NCI-H146 treated with DMSO at 0.1 percent for 48 hours (cell line): ENCODE results near the gene CNTN5.

Source experiments
- DNase-seq: peaks from one replicate; lab custom pipeline; 2025; ENCODE audit not compliant: unreplicated experiment; lab: John Stamatoyannopoulos, UW

The CNTN5 gene

DNA sequence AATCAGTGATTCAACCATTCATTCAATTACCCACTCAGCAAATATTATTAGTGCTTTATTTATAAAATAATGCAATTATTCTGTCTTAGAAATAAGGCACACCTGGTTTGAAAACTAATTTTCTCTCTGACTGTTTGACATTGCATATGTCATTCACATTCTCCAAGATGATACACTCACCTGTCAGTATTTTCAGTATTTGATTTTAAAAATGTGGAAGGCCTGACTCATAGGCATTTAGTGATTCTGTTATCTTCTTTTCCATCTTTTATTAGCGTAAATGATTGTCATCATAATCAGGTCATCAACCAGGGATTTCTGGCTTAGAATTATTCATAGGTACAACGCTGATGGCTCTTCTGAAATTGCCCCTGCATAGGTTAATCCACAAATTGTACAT, 480.9 kb downstream of the CNTN5 start:
- DNase-seq, result no peak

- DNase-seq, result no peak
Observed at GRCh38 chr11:99505316-99505715, 484.6 kb downstream of the CNTN5 start.

- no peak for DNase-seq
Observed at GRCh38 chr11:99505831-99506230, 485.1 kb downstream of the CNTN5 start.

- no peak for DNase-seq
Observed at GRCh38 chr11:99509863-99510262, 489.1 kb downstream of the CNTN5 start.

DNA sequence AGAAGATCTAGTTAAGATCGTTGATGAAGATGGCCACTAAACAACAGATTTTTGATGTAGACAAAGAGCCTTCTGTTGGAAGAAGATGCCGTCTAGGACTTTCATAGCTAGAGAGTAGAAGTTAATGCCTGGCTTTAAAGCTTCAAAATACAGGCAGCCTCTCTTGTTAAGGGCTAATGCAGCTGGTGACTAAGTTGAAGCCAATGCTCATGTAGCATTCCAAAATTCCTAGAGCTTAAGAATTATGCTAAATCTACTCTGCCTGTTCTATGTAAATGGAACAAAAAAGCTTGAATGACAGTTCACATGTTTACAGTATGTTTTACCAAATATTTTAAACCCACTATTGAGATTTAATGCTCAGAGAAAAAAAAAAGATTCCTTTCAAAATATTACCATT, 492.6 kb downstream of the CNTN5 start:
- no peak for DNase-seq

DNA sequence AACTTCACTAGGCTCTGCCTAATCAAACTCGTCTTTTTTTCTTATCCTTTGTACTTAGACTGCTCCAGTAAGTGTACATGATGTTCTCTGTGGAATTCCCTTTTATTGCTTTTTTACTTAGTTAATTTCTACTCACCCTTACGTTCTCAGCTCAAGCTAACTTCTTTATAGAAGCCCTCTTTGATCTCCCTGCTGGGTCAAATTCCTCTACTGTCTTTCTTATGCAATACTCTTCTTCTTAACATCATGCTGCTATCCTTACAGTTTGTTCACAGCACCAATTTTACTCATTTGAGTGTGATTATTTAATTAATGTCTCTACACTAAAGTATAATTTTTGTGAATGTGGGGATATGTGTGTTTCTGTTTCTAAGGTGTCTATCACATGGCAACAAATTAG, 498.3 kb downstream of the CNTN5 start:
- DNase-seq, result no peak

GRCh38 chr11:99522467-99523173, 501.9 kb downstream of the CNTN5 start:
- DNase-seq, result no peak

- no peak for DNase-seq
Observed at GRCh38 chr11:99531468-99531867, 510.7 kb downstream of the CNTN5 start.

DNA sequence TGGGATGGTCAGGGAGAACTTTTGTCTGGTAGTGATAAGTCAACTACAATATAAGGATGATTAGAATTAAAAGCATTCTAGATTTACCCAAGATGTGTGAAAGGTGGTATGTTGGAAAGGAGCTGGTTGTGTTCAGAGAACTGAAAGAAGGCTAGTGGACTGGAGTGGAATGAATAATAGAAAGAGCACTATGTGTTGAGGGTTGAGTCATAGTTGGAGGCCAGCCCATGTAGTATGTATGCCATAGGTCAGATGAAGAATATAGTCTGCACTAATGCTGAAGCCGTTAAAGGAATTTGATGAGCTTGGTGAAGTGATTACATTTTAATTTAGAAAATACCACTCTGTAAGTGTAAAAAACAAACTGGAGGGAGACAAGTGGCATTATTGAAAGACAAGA, 514.1 kb downstream of the CNTN5 start:
- no peak for DNase-seq

GRCh38 chr11:99535406-99535805, 514.7 kb downstream of the CNTN5 start:
- no peak for DNase-seq

GRCh38 chr11:99535819-99536218, 515.1 kb downstream of the CNTN5 start:
- DNase-seq, result no peak

DNA sequence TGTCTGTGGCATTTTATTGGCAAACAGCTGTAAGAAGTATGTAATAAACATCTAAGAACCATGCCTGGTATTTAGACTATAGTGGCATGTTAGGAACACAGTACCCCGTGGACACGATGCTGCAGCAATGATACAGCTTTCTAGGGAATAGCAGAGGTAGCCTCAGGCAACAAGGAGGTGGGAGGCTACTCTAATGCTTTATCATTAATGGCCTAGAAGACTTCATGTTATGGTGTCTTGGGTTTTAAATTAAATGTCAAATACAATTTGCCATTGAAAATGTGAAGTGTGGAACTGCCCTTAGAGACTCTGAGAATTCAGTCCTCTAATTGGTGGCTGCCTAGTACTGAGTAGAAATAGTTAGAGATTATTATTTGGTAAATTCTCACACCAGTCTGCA, 516.9 kb downstream of the CNTN5 start:
- DNase-seq, result no peak

- DNase-seq, result no peak
Observed at GRCh38 chr11:99545616-99546015, 524.9 kb downstream of the CNTN5 start.

GRCh38 chr11:99548264-99548663, 527.5 kb downstream of the CNTN5 start:
- no peak for DNase-seq

DNA sequence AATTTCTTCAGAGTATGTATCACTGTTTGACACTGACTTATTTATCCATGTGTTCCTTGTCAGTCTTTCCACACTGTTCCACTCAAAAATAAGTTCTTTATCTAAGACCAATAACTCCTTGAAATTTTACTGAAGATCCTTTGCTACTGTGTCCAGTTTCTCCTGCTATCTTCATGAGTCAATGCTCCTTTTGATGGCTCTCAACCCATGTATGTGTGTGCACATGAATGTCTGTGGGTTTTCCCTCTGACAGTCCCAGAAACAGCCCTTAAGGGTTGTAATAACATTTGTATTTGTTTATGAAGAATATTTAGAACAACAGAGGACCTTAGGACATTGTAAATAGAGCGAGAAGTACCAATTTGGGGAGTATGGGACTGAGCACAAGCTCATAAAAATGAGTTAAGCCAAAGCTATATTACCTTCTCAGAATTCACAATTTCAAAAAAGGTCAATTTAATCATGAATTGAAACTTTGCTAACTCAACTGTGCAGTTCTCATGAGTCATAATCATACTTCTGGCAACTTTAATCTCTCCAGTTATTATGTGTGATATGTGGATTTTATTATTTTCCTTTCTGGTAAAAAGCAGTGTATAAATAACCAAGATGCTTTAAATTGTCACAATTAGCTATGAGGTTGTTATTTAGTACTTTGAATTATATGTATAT, 533.6 kb downstream of the CNTN5 start:
- DNase-seq, result no peak

DNA sequence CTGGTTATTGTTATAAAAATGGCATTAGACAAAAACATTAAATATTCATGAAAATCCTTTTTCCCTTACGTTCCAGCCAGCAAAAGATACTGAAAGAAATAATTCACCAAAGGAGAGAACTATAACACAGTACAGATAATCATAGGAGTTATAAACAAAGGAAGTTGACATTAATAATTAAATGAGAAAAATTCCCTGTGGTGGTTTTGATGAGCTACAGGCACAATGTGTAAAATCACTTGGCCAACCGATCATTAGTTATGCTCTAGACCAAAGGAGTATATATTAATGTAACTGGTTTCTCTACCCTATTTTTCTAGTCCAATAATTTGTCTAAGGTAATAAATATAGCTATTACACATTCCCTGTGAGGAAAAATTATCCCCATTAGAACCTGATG, 534.7 kb downstream of the CNTN5 start:
- DNase-seq, result no peak

- no peak for DNase-seq
Observed at GRCh38 chr11:99565333-99565732, 544.6 kb downstream of the CNTN5 start.

GRCh38 chr11:99567334-99567956, 546.7 kb downstream of the CNTN5 start:
- no peak for DNase-seq

- DNase-seq, result no peak
Observed at GRCh38 chr11:99568808-99569207, 548.1 kb downstream of the CNTN5 start.

GRCh38 chr11:99571094-99571493, 550.3 kb downstream of the CNTN5 start:
- no peak for DNase-seq

- no peak for DNase-seq
Observed at GRCh38 chr11:99584830-99585229, 564.1 kb downstream of the CNTN5 start.

DNA sequence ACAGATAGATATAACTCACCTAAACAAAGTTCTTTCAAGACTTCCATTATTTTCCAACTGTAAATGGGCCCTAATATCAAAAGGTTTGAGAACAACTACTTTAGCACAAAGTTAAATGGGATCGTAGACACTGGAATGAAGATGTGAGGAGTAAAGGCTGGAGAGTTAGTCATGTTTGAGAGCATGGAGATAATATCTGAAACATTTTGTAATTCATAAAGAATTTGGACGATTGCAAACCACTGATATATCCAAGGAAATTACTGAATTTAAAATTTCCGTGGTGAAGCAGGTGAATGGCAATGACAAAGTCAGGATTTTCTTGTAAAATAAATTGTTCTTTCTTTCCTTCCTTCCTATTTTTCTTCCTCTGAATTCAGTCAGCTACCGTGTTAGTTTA, 564.9 kb downstream of the CNTN5 start:
- no peak for DNase-seq
